Bronchial epithelial cell (primary cell): ENCODE measurements around the gene PNPLA7. TPM values are rescaled to one million over a fixed set of nuclear protein-coding genes. Genes with fewer than 3 reads are reported as not detected.

ENCODE experiments used
- DNase-seq: peaks from one replicate; pipeline ENCODE4 v3.0.0-alpha.2; 2010; ENCODE audit warnings: low read depth
- FAIRE-seq: peaks from 2 replicates; lab custom pipeline; 2011; peaks lifted over from hg19 to GRCh38; lab: Jason Lieb, UNC
- H3K27me3 ChIP-seq: 2 replicates; pipeline ENCODE4 v1.5.1; 2011; ENCODE audit warnings: low read length; ENCODE audit not compliant: control insufficient read depth, insufficient read depth
- H3K36me3 ChIP-seq: 2 replicates; pipeline ENCODE4 v1.5.1; 2011; ENCODE audit warnings: low read length; ENCODE audit not compliant: control insufficient read depth, insufficient read depth
- H3K4me3 ChIP-seq: 2 replicates; pipeline ENCODE4 v1.5.1; 2011; ENCODE audit warnings: mild to moderate bottlenecking, low read depth, low read length, control low read depth
- CTCF ChIP-seq: IDR thresholded peaks from 2 replicates; pipeline ENCODE4 v1.5.1; 2011; ENCODE audit warnings: mild to moderate bottlenecking, moderate library complexity, low read length, control low read depth, inconsistent platforms; ENCODE audit not compliant: insufficient read depth, severe bottlenecking
- total RNA-seq: library from RNA; depleted of rRNA; stranded (reverse); fragments of >200 nt; gene quantifications from 2 replicates; pipeline ENCODE4 v1.2.1, GENCODE V29; 2014

PNPLA7 gene
- total RNA-seq, 1 donor from 2014 or later: 0.26 TPM

- no peak for FAIRE-seq
- no peak overlapping the region for H3K4me3 ChIP-seq
- H3K27me3 ChIP-seq: no peaks in the 10 kb centered on the region
- no peak for TF ChIP-seq CTCF
- H3K36me3 ChIP-seq: no peaks in the 10 kb centered on the region
- no peak for DNase-seq
These were observed 72.2 kb downstream of the PNPLA7 start for GRCh38 chr9:137477778-137478612.

- Histone ChIP-seq H3K4me3 (no peak overlapping the region), H3K27me3 (no peaks in the 10 kb centered on the region), H3K36me3 (no peaks in the 10 kb centered on the region)
- no peak for DNase-seq
- no peak for TF ChIP-seq CTCF
- no peak for FAIRE-seq
These were observed 73.3 kb downstream of the PNPLA7 start for GRCh38 chr9:137476856-137477255.

- Histone ChIP-seq H3K36me3 (no peaks in the 10 kb centered on the region), H3K4me3 (no peak overlapping the region), H3K27me3 (no peaks in the 10 kb centered on the region)
- DNase-seq: no peak
- FAIRE-seq: no peak
- TF ChIP-seq CTCF: no peak
These were observed 74.5 kb downstream of the PNPLA7 start for GRCh38 chr9:137475666-137476065.

- DNase-seq (no peak), FAIRE-seq (no peak)
- H3K4me3 ChIP-seq: no peak overlapping the region
- no peaks in the 10 kb centered on the region for H3K27me3 ChIP-seq
- H3K36me3 ChIP-seq: no peaks in the 10 kb centered on the region
- TF ChIP-seq CTCF: no peak
These were observed 75.9 kb downstream of the PNPLA7 start for GRCh38 chr9:137474271-137474670.

GRCh38 chr9:137470785-137471184 is 79.4 kb downstream of the PNPLA7 start:
- Histone ChIP-seq H3K36me3 (no peaks in the 10 kb centered on the region), H3K4me3 (no peak overlapping the region), H3K27me3 (no peaks in the 10 kb centered on the region)
- FAIRE-seq: no peak
- TF ChIP-seq CTCF: no peak
- no peak for DNase-seq
